ENCODE data around the gene ELAC2.

DNA sequence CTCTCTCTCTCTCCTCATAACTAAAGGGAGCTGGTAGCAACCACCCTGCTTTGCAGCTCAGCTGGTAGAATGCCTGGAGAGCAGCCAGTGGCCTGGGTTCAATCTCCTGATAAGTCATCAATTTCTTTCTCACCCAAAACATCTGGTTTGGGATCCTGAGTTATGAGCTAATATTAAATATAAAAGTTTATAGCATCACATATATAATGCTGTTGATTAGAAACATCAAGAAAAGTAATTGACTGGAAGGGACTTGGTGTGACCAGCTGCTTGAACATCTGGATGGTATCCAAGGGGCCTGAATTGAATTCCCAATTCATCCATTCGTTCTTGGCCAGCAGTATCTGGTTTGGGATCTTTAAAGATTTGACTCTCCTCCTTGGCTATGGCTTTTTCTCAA is 12.2 kb upstream of the ELAC2 start:
- no peak for TF ChIP-seq CTCF (IDR thresholded peaks at IDR 0.05)
- TF ChIP-seq POLR2A (IDR thresholded peaks at IDR 0.05), result no peak
